NT2/D1 (cell line): ENCODE results near the gene NASP.
A peak's percentile ranks its signal among the peaks of the same experiment; 100 is the strongest.

ENCODE experiments used
- DNase-seq: peaks from one replicate; pipeline ENCODE4 v3.0.0-alpha.2; 2011; ENCODE audit warnings: low read depth, low spot score
- H3K27me3 ChIP-seq: 2 replicates; pipeline ENCODE4 v1.6.0; 2011; ENCODE audit warnings: mild to moderate bottlenecking; ENCODE audit not compliant: insufficient read length, insufficient read depth
- H3K36me3 ChIP-seq: 2 replicates; pipeline ENCODE4 v1.6.1; 2011; ENCODE audit warnings: mild to moderate bottlenecking, low read length, mixed read lengths; ENCODE audit not compliant: insufficient read depth, insufficient read length
- H3K4me1 ChIP-seq: 2 replicates; pipeline ENCODE4 v1.5.1; 2011; ENCODE audit not compliant: insufficient read depth, insufficient read length
- H3K4me3 ChIP-seq: 2 replicates; pipeline ENCODE4 v1.5.1; 2011; ENCODE audit warnings: low read depth; ENCODE audit not compliant: insufficient read length
- H3K9ac ChIP-seq: 2 replicates; pipeline ENCODE4 v1.6.0; 2011; ENCODE audit warnings: low read depth; ENCODE audit not compliant: insufficient read length
- H3K9me3 ChIP-seq: 2 replicates; pipeline ENCODE4 v1.5.1; 2011; ENCODE audit warnings: mild to moderate bottlenecking, low read length; ENCODE audit not compliant: insufficient read depth
- SUZ12 ChIP-seq: IDR thresholded peaks from 2 replicates; pipeline ENCODE4 v1.6.1; 2011; ENCODE audit not compliant: insufficient read length, insufficient read depth; ENCODE audit errors: extremely low read depth
- YY1 ChIP-seq: IDR thresholded peaks from 2 replicates; pipeline ENCODE4 v1.6.1; 2011; ENCODE audit not compliant: insufficient read length, insufficient read depth
- ZNF274 ChIP-seq: IDR thresholded peaks from 2 replicates; pipeline ENCODE4 v1.6.1; 2011; ENCODE audit warnings: mild to moderate bottlenecking, low read depth, low read length

NASP gene

DNA sequence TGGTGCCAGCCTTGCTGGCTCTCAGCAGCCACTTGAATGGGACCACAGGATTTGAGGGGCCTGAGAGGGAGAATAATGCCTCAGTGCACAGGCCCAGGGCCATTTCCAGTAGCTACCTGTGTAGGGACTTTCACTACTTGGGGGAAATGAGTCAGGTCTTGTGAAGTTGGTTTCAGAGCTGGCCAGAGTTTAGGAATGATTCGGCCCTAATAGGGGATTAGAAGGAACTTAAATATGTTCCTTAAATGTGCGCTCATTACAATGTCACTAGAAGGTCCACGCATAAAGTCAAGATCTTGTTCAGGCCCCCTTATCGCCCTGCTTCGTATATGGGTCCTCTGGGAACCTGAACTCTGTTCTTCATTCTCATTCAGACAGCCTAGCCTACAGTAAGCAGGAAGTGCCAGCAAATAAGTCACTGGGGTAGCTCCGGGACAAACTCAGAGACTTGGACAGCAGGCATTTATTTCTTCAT, 38.8 kb upstream of the NASP start:
- Histone ChIP-seq H3K4me3 (no peak overlapping the region), H3K9ac (no peak overlapping the region), H3K27me3 (no peaks in the 10 kb centered on the region), H3K9me3 (no peaks in the 10 kb centered on the region), H3K36me3 (no peaks in the 10 kb centered on the region), H3K4me1 (peaks cover 2% of the 10 kb centered on the region)
- no peak for DNase-seq
- TF ChIP-seq SUZ12, result no peak
- no peak for TF ChIP-seq ZNF274
- no peak for TF ChIP-seq YY1

DNA sequence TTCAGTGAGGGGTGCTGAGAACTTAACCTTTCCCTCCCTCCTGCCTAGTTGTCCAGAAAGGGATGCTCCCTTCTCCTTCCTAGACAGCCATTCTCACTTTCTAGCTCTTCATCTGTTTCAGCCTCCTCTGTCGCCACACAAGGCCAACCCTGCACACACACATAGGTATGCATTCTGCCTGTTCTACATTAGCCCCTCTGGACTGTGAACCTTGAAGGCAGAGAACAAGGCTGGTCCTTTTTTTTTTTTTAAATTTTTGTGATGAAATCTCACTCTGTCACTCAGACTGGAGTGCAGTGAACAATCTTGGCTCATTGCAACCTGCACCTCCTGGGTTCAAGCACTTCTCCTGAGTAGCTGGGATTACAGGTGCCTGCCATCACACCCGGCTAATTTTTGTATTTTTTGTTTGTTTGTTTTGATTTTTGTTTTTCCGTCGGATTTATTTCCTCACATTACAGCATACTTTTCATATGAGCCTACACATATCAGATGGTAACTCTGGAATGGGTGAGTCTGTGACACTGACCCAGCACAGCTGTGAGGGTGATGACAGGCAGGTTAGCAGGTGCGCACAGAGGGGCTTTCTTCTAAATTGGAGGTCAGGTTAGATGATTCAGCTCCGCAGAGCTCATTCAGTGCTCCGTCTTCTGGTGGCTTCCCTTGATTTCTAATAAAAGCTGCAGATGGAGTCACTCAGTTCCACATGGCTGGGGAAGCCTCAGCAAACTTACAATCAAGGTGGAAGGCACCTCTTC, 38.1 kb upstream of the NASP start:
- TF ChIP-seq SUZ12, result no peak
- TF ChIP-seq YY1, result no peak
- no peak for TF ChIP-seq ZNF274
- no peak overlapping the region for H3K4me3 ChIP-seq
- no peak overlapping the region for H3K9ac ChIP-seq

DNA sequence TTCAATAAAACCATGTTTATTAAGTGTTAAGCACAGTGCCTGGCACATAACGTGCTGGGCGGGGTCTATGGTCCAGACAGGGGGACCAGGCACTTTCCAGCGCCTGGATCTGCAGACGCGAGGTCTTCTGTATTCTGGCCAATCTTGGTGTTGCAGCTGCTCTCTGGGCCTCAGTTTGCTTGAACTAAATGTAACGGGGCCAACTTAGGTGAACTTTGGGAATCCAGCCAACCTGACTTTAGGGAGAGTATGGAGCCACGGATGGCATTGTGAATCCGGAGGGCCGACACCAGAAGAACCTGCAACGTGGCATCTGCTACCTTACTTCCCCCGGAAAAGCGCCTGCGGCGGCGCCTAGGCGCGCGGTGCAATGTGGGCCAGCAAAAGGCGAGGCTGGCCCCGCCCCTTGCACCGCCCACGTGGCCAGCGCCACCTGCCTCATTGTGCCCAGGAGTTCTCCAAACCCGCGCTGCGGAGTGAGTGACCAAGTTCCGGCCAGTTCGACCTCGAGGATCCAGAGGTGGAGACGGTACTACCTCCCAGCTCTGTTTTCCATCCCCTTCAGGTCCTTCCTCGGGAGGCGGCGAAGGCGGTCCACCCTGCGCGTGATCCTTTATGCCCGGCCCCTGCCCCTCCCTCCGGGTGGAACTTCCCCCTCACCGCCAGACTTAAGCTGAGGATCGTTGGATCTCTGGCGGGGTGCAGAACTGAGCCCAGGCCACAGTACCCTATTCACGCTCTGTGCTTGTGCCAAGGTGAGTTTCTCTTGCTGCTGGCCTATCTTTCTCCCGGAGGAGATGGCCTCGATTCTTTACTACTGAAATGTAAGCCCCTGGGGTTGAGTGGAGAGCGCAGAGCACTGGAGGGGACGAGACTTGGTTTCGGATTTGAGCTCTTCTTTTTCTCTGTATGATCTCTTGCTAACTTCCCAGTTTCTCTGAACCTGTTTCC, 33.2 kb upstream of the NASP start, which contains the start of gene AKR1A1:
Gene AKR1A1 (plus strand): TSS at position 426 of the 951 bp plus-strand sequence. CDS start 10,969 bp downstream, outside the sequence.
- Histone ChIP-seq H3K36me3 (peaks cover 41% of the 10 kb centered on the region), H3K4me1 (peaks cover 4% of the 10 kb centered on the region), H3K9ac (peak within 1 kb of the TSS; percentile 95), H3K4me3 (peak within 1 kb of the TSS; percentile 86), H3K27me3 (no peaks in the 10 kb centered on the region), H3K9me3 (no peaks in the 10 kb centered on the region)
- DNase-seq, result peak; percentile 93
- TF ChIP-seq YY1, result no peak
- no peak for TF ChIP-seq SUZ12
- no peak for TF ChIP-seq ZNF274

More for the DNA sequence above, 38.1 kb upstream of the NASP start:
- Histone ChIP-seq H3K36me3 (no peaks in the 10 kb centered on the region), H3K4me1 (peaks cover 2% of the 10 kb centered on the region), H3K9me3 (no peaks in the 10 kb centered on the region), H3K27me3 (no peaks in the 10 kb centered on the region)
- DNase-seq, result no peak

DNA sequence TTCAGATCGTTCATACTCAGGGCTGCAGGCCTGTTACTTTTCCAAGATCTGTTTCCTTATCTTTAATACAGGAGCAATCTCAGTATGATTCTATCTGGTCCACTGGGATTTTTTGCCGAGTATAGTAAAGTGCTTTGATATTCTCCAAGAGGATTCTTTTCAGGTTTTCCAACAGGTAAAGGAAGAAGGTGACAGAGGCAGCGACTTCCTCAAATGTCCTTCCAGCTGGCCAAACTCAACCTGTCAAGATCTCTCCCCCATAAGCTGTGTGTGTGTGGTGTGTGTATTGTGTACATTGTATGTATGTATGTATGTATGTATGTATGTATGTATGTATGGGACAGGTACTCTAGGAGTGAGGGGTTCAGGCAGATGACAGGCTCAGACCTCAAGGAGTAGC, 32.2 kb upstream of the NASP start:
- Histone ChIP-seq H3K4me1 (peaks cover 4% of the 10 kb centered on the region), H3K36me3 (peaks cover 48% of the 10 kb centered on the region), H3K4me3 (peak overlapping the region; percentile 86), H3K9me3 (no peaks in the 10 kb centered on the region), H3K9ac (peak overlapping the region; percentile 95), H3K27me3 (no peaks in the 10 kb centered on the region)
- DNase-seq, result no peak
- TF ChIP-seq SUZ12 (no peak), ZNF274 (no peak), YY1 (no peak)

DNA sequence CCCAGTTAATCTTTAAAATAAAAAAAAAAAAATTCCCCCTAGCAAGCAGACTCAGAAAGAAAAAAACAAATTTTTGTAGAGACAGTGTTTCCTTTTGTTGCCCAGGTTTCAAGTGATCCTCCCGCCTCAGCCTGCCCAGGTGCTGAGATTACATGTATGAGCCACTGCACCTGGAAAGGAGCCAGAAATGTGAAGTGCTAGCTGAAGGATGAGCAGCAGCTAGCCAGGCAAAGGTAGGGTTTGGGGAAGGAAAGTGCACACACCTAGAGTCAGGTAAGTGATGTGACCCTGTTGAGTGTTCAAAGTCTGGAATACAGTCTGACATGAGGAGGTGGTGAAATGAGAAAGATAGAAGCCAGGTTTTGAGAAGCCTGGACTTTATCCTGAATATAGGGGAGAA, 31.5 kb upstream of the NASP start:
- no peaks in the 10 kb centered on the region for H3K27me3 ChIP-seq
- no peak for DNase-seq
- no peak overlapping the region for H3K4me3 ChIP-seq
- peaks cover 5% of the 10 kb centered on the region for H3K4me1 ChIP-seq
- H3K9me3 ChIP-seq, result no peaks in the 10 kb centered on the region
- TF ChIP-seq YY1, result no peak
- TF ChIP-seq SUZ12, result no peak
- no peak for TF ChIP-seq ZNF274
- no peak overlapping the region for H3K9ac ChIP-seq
- peaks cover 51% of the 10 kb centered on the region for H3K36me3 ChIP-seq

DNA sequence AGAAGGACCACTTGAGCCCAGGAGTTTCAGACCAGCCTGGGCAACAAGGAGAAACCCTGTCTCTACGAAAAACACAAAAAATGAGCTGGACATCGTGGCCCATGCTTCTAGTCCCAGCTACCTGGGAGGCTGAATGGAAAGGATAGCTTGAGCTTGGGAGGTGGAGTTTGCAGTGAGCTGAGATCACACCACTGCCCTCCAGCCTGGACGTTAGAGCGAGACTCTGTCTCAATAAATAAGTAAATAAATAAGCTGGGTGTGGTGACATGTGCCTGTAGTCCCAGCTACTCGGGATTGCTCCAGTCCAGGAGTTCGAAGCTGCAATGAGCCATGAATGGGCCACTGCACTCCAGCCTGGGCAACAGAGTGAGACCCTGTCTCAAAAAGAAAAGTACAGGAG, 29.6 kb upstream of the NASP start:
- H3K9ac ChIP-seq, result no peak overlapping the region
- no peak for DNase-seq
- peaks cover 62% of the 10 kb centered on the region for H3K36me3 ChIP-seq
- H3K4me1 ChIP-seq, result peaks cover 7% of the 10 kb centered on the region
- TF ChIP-seq YY1 (no peak), SUZ12 (no peak), ZNF274 (no peak)
- no peaks in the 10 kb centered on the region for H3K27me3 ChIP-seq
- H3K4me3 ChIP-seq, result no peak overlapping the region
- no peaks in the 10 kb centered on the region for H3K9me3 ChIP-seq

DNA sequence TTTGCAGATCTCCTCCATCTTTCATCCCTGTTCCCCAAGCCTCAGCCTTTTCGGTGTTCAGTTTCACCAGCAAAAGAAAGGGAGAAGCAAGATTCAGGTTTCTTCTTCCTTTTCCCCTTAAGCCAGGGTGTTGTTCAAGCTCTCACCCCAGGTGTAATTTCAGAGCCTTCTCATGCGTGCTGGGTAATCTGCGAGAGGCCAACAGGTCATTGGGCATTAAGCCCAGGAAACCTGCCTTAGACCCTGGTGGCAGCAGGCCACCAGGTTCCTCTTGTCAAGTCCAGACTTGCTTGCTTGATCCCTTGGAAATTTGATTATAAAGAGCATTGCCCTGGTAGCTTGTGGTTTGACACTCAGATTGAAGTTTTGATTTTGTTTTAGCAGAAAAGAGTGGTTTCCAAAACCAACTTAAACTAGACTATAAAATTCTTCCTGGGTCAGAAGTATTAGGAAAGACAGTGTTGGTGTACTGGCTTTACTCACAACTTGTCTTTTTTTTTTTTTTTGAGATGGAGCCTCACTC, 26.4 kb upstream of the NASP start:
- H3K36me3 ChIP-seq, result peaks cover 79% of the 10 kb centered on the region
- H3K9me3 ChIP-seq, result no peaks in the 10 kb centered on the region
- no peak overlapping the region for H3K9ac ChIP-seq
- TF ChIP-seq ZNF274, result no peak
- TF ChIP-seq YY1, result no peak
- no peak for TF ChIP-seq SUZ12
- no peak for DNase-seq
- H3K27me3 ChIP-seq, result no peaks in the 10 kb centered on the region
- H3K4me3 ChIP-seq, result no peak overlapping the region
- H3K4me1 ChIP-seq, result peaks cover 4% of the 10 kb centered on the region
